AG10803 (cell line): ENCODE results near the gene INHBE.

Experiments used
- DNase-seq: peaks from one replicate; pipeline ENCODE4 v3.0.0; 2010; ENCODE audit warnings: low read depth
- H3K4me3 ChIP-seq: 2 replicates; pipeline ENCODE4 v1.5.1; 2011; ENCODE audit warnings: mild to moderate bottlenecking, low read length, control low read depth
- CTCF ChIP-seq: conservative IDR thresholded peaks from 2 replicates; pipeline ENCODE4 v1.5.1; 2011; ENCODE audit warnings: mild to moderate bottlenecking, low read length, control low read depth, inconsistent platforms

INHBE gene

GRCh38 chr12:57462251-57462911, 7.3 kb downstream of the INHBE start:
- peak; percentile 91 for TF ChIP-seq CTCF
- peak overlapping the region; percentile 83 for H3K4me3 ChIP-seq
- peak; percentile 83 for DNase-seq

GRCh38 chr12:57462912-57463253, 7.8 kb downstream of the INHBE start:
- no peak for TF ChIP-seq CTCF
- no peak overlapping the region for H3K4me3 ChIP-seq

GRCh38 chr12:57464569-57464968, 9.5 kb downstream of the INHBE start:
- H3K4me3 ChIP-seq: no peak overlapping the region
- no peak for DNase-seq
- no peak for TF ChIP-seq CTCF

More at GRCh38 chr12:57462912-57463253, 7.8 kb downstream of the INHBE start:
- no peak for DNase-seq

GRCh38 chr12:57465030-57465746, 10.1 kb downstream of the INHBE start:
- no peak for DNase-seq
- no peak for TF ChIP-seq CTCF

GRCh38 chr12:57465747-57466505, 10.8 kb downstream of the INHBE start:
- H3K4me3 ChIP-seq: no peak overlapping the region
- TF ChIP-seq CTCF: no peak
- DNase-seq: no peak

More at GRCh38 chr12:57465030-57465746, 10.1 kb downstream of the INHBE start:
- H3K4me3 ChIP-seq: no peak overlapping the region

GRCh38 chr12:57467212-57467874, 12.2 kb downstream of the INHBE start:
- no peak overlapping the region for H3K4me3 ChIP-seq
- DNase-seq: no peak
- TF ChIP-seq CTCF: no peak
